KMS-11 (cell line): ENCODE measurements around the gene VWF.
"Not testable (repeated sequence)": the region's sequence is repeated elsewhere in the genome, so short reads cannot be mapped to it uniquely, and the experiment has no call there.

ENCODE experiments used
- H2AFZ ChIP-seq: fragments of 200-600 bp; sonication (generic); 2 replicates; pipeline ENCODE4 v1.6.1; 2016; ENCODE audit warnings: antibody characterized with exemption, mixed run types, low read depth
- H3K27ac ChIP-seq: fragments of 200-600 bp; sonication (generic); 2 replicates; pipeline ENCODE4 v1.6.1; 2016; ENCODE audit warnings: mild to moderate bottlenecking, mixed run types
- H3K27me3 ChIP-seq: fragments of 200-600 bp; sonication (generic); 2 replicates; pipeline ENCODE4 v1.6.1; 2017; ENCODE audit warnings: mild to moderate bottlenecking, low read depth, mixed run types, moderate library complexity; ENCODE audit not compliant: insufficient read depth
- H3K36me3 ChIP-seq: fragments of 200-600 bp; sonication (generic); 2 replicates; pipeline ENCODE4 v1.6.1; 2017; ENCODE audit warnings: mild to moderate bottlenecking, mixed run types; ENCODE audit not compliant: insufficient read depth
- H3K4me1 ChIP-seq: fragments of 200-600 bp; sonication (generic); 2 replicates; pipeline ENCODE4 v1.6.1; 2016; ENCODE audit warnings: mild to moderate bottlenecking, low read depth, mixed run types; ENCODE audit not compliant: poor library complexity, severe bottlenecking
- H3K4me2 ChIP-seq: fragments of 200-600 bp; sonication (generic); 2 replicates; pipeline ENCODE4 v1.7.0; 2016; ENCODE audit warnings: mild to moderate bottlenecking, mixed run types
- H3K4me3 ChIP-seq: fragments of 200-600 bp; sonication (generic); IDR thresholded peaks from 2 replicates; pipeline ENCODE4 v1.6.1; 2017; ENCODE audit warnings: low read depth, low read length, mixed read lengths; ENCODE audit not compliant: insufficient read depth
- H3K79me2 ChIP-seq: fragments of 200-600 bp; sonication (generic); 2 replicates; pipeline ENCODE4 v1.6.1; 2016; ENCODE audit warnings: low read depth, mixed run types; ENCODE audit not compliant: insufficient read depth
- H3K9ac ChIP-seq: fragments of 200-600 bp; sonication (generic); 2 replicates; pipeline ENCODE4 v1.6.1; 2016; ENCODE audit warnings: mild to moderate bottlenecking, mixed run types
- H4K20me1 ChIP-seq: fragments of 200-600 bp; sonication (generic); 2 replicates; pipeline ENCODE4 v1.6.1; 2016; ENCODE audit warnings: mild to moderate bottlenecking, mixed run types; ENCODE audit not compliant: insufficient read depth
- CTCF ChIP-seq: fragments of 200-600 bp; sonication (generic); conservative IDR thresholded peaks from 2 replicates; pipeline ENCODE4 v1.6.1; 2017; ENCODE audit warnings: low read depth, mild to moderate bottlenecking, antibody characterized with exemption, low read length, moderate library complexity, mixed read lengths

The VWF gene

GRCh38 chr12:6020930-6021329 lies 103.5 kb downstream of the VWF start:
- no peak overlapping the region for H3K9ac ChIP-seq
- no peak overlapping the region for H3K27ac ChIP-seq
- H4K20me1 ChIP-seq: no peaks in the 10 kb centered on the region
- no peak overlapping the region for H2AFZ ChIP-seq
- no peaks in the 10 kb centered on the region for H3K36me3 ChIP-seq
- H3K79me2 ChIP-seq: no peaks in the 10 kb centered on the region
- no peak overlapping the region for H3K4me2 ChIP-seq
- H3K4me3 ChIP-seq: no peak overlapping the region
- no peak for TF ChIP-seq CTCF
- H3K27me3 ChIP-seq: no peaks in the 10 kb centered on the region
- H3K4me1 ChIP-seq: no peaks in the 10 kb centered on the region

- H4K20me1 ChIP-seq, H3K4me1 ChIP-seq, H3K27ac ChIP-seq, H3K79me2 ChIP-seq, H3K36me3 ChIP-seq, H3K4me3 ChIP-seq, H3K9ac ChIP-seq, H3K27me3 ChIP-seq, H3K4me2 ChIP-seq, H2AFZ ChIP-seq: not testable (repeated sequence)
Measured at GRCh38 chr12:6020511-6020910, 104.0 kb downstream of the VWF start.

- H4K20me1 ChIP-seq, H3K4me2 ChIP-seq, H3K4me1 ChIP-seq, H3K36me3 ChIP-seq, H3K9ac ChIP-seq, H2AFZ ChIP-seq, H3K4me3 ChIP-seq, H3K79me2 ChIP-seq, H3K27me3 ChIP-seq, H3K27ac ChIP-seq: not testable (repeated sequence)
Measured at GRCh38 chr12:6019256-6019655, 105.2 kb downstream of the VWF start.

- Histone ChIP-seq H3K79me2 (no peaks in the 10 kb centered on the region), H2AFZ (no peak overlapping the region), H3K9ac (no peak overlapping the region), H3K36me3 (no peaks in the 10 kb centered on the region), H3K27ac (no peak overlapping the region), H3K27me3 (no peaks in the 10 kb centered on the region), H4K20me1 (no peaks in the 10 kb centered on the region), H3K4me1 (no peaks in the 10 kb centered on the region), H3K4me2 (no peak overlapping the region), H3K4me3 (no peak overlapping the region)
- TF ChIP-seq CTCF: no peak
Measured at GRCh38 chr12:6018265-6018664, 106.2 kb downstream of the VWF start.

GRCh38 chr12:6016756-6017155 lies 107.7 kb downstream of the VWF start:
- Histone ChIP-seq H2AFZ (no peak overlapping the region), H3K27ac (no peak overlapping the region), H4K20me1 (no peaks in the 10 kb centered on the region), H3K27me3 (no peaks in the 10 kb centered on the region), H3K4me2 (no peak overlapping the region), H3K36me3 (no peaks in the 10 kb centered on the region), H3K4me1 (no peaks in the 10 kb centered on the region), H3K4me3 (no peak overlapping the region), H3K79me2 (no peaks in the 10 kb centered on the region), H3K9ac (no peak overlapping the region)
- TF ChIP-seq CTCF: no peak

- not testable (repeated sequence) for H2AFZ ChIP-seq, H3K4me2 ChIP-seq, H3K4me3 ChIP-seq, H3K9ac ChIP-seq, H3K4me1 ChIP-seq, H4K20me1 ChIP-seq, H3K79me2 ChIP-seq, H3K27me3 ChIP-seq, H3K27ac ChIP-seq, H3K36me3 ChIP-seq
Measured at GRCh38 chr12:6016004-6016403, 108.5 kb downstream of the VWF start.

- H3K79me2 ChIP-seq, H4K20me1 ChIP-seq, H3K4me1 ChIP-seq, H3K27ac ChIP-seq, H3K36me3 ChIP-seq, H2AFZ ChIP-seq, H3K9ac ChIP-seq, H3K27me3 ChIP-seq, H3K4me2 ChIP-seq, H3K4me3 ChIP-seq: not testable (repeated sequence)
Measured at GRCh38 chr12:6015271-6015670, 109.2 kb downstream of the VWF start.

GRCh38 chr12:6010631-6011350 lies 113.7 kb downstream of the VWF start:
- not testable (repeated sequence) for H3K9ac ChIP-seq, H3K79me2 ChIP-seq, H3K4me2 ChIP-seq, H3K36me3 ChIP-seq, H3K27ac ChIP-seq, H3K27me3 ChIP-seq, H4K20me1 ChIP-seq, H3K4me1 ChIP-seq, H3K4me3 ChIP-seq, H2AFZ ChIP-seq
